Measurements from ENCODE around the gene TPCN2.

TPCN2 gene

GRCh38 chr11:69081180-69081579 lies 32.4 kb downstream of the TPCN2 start:
- in situ Hi-C loops (cut with HindIII; ENCODE audit: low pct_ligation_motif_present, low sequenced_read_pairs): no loop called here
- Histone ChIP-seq H3K27me3 (replicated peaks) (no peaks in the 10 kb centered on the region), H3K36me3 (replicated peaks) (peaks cover 8% of the 10 kb centered on the region), H3K27ac (no peak overlapping the region), H3K4me3 (ENCODE audit: low read depth, low read length) (no peak overlapping the region)
- no peak for TF ChIP-seq CTCF (IDR thresholded peaks at IDR 0.05; ENCODE audit: low read depth, low read length, missing control alignments)
- no peak for DNase-seq

- DNase-seq: no peak
Observed at GRCh38 chr11:69083531-69084247, 35.0 kb downstream of the TPCN2 start.

GRCh38 chr11:69084371-69084770 lies 35.6 kb downstream of the TPCN2 start:
- no peak for TF ChIP-seq CTCF (IDR thresholded peaks at IDR 0.05; ENCODE audit: low read depth, low read length, missing control alignments)
- H3K27me3 ChIP-seq (replicated peaks): no peaks in the 10 kb centered on the region
- H3K27ac ChIP-seq: no peak overlapping the region
- H3K4me3 ChIP-seq (ENCODE audit: low read depth, low read length): no peak overlapping the region
- peaks cover 5% of the 10 kb centered on the region for H3K36me3 ChIP-seq (replicated peaks)
- in situ Hi-C loops (cut with HindIII; ENCODE audit: low pct_ligation_motif_present, low sequenced_read_pairs): no loop called here
- DNase-seq: no peak

More at GRCh38 chr11:69083531-69084247, 35.0 kb downstream of the TPCN2 start:
- H3K4me3 ChIP-seq (ENCODE audit: low read depth, low read length): no peak overlapping the region
- peaks cover 8% of the 10 kb centered on the region for H3K36me3 ChIP-seq (replicated peaks)
- in situ Hi-C loops (cut with HindIII; ENCODE audit: low pct_ligation_motif_present, low sequenced_read_pairs): no loop called here
- no peak for TF ChIP-seq CTCF (IDR thresholded peaks at IDR 0.05; ENCODE audit: low read depth, low read length, missing control alignments)
- no peak overlapping the region for H3K27ac ChIP-seq
- no peaks in the 10 kb centered on the region for H3K27me3 ChIP-seq (replicated peaks)

- H3K4me3 ChIP-seq (ENCODE audit: low read depth, low read length): no peak overlapping the region
- H3K27me3 ChIP-seq (replicated peaks): no peaks in the 10 kb centered on the region
- in situ Hi-C loops (cut with HindIII; ENCODE audit: low pct_ligation_motif_present, low sequenced_read_pairs): no loop called here
- no peak for TF ChIP-seq CTCF (IDR thresholded peaks at IDR 0.05; ENCODE audit: low read depth, low read length, missing control alignments)
- H3K36me3 ChIP-seq (replicated peaks): peaks cover 5% of the 10 kb centered on the region
- no peak overlapping the region for H3K27ac ChIP-seq
- DNase-seq: no peak
Observed at GRCh38 chr11:69085490-69086095, 36.9 kb downstream of the TPCN2 start.

GRCh38 chr11:69086152-69087132 lies 37.7 kb downstream of the TPCN2 start:
- Histone ChIP-seq H3K27me3 (replicated peaks) (no peaks in the 10 kb centered on the region), H3K36me3 (replicated peaks) (peaks cover 5% of the 10 kb centered on the region), H3K27ac (no peak overlapping the region), H3K4me3 (ENCODE audit: low read depth, low read length) (no peak overlapping the region)
- no peak for DNase-seq
- in situ Hi-C loops (cut with HindIII; ENCODE audit: low pct_ligation_motif_present, low sequenced_read_pairs): no loop called here
- peak; percentile 44 for TF ChIP-seq CTCF (IDR thresholded peaks at IDR 0.05; ENCODE audit: low read depth, low read length, missing control alignments)
